ENCODE measurements around the gene LIG4.
"Not testable (repeated sequence)": the region's sequence is repeated elsewhere in the genome, so short reads cannot be mapped to it uniquely, and the experiment has no call there.

LIG4 gene

GRCh38 chr13:108215436-108215835 is at the start of gene LIG4:
LIG4 (minus strand) TSS chr13:108215536; CDS start chr13:108211268, 4,268 bp downstream.
- peak; percentile 91 for DNase-seq (ENCODE audit: low spot score)

DNA sequence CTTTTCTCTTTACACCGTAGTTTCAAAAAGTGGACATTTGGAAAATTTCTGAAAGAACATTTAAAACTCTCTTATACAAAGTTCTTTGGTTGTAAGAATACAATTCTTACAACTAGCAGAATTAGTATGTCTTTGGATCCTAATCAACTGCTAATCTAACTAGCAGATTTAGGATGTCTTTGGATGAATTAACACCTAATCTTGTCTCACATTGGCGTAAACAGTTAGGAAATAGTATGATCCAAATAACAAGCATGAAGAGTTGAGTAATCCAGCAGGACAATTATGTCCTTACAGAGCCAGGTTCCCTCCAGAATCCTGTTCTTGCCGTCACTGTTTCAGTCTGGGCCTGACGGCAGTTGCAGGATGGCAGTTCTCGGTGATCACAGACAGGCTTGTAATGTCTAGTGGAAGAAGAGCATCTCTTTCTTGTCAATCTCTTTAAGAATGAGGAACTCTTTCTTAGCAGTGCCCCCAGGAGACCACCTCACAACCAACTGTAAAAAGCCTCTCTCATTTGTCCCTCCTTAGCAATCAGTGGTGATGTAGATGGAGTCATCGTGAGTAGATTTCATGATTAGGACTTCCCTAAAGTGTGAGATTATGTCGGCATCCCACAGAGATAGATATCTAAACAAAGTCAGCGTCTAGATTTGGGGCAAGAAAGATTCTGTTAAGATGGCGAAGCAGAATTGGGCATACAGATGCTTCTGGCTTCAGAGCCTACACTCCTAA is 48.5 kb upstream of the LIG4 start:
- no peak for DNase-seq (ENCODE audit: low spot score)

- DNase-seq (ENCODE audit: low spot score) = no peak
These were observed 41.9 kb upstream of the LIG4 start for GRCh38 chr13:108257248-108257647.

DNA sequence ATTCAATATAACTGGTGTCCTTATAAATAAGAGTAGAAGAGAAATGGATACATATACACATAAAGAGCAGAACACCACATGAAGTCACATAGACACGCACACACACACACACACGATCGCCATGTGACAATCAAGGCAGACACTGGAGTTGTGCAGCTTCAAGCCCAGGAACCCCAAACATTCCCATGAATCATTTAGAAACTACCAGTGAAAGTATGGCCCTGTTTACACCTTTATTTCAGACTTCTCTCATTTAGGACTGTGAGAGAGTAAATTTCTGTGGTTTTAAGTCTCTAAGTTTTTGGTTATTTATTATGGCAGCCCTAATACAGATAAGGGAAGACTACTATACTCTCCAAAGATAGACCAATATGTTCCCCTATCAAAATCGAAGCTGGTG is 33.8 kb upstream of the LIG4 start:
- no peak for DNase-seq (ENCODE audit: low spot score)

DNA sequence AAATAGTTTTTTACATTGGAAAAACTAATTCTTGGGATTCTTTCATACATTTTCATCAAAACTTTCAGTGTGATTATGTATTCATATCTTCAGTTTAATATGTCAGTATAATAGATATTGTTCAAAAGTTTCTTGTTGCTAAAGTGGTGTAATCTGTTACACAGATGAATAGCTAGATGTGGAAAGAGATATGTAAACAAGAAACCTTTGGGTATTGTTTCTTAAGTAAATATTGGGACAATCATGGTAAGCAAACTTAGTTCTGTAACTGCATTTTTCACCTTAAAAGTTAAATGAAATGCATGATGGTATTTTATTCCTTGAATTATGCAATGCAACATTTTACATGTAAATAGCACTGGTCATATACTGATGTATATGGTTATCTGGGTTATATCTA is 15.0 kb upstream of the LIG4 start:
- DNase-seq (ENCODE audit: low spot score) = no peak

DNA sequence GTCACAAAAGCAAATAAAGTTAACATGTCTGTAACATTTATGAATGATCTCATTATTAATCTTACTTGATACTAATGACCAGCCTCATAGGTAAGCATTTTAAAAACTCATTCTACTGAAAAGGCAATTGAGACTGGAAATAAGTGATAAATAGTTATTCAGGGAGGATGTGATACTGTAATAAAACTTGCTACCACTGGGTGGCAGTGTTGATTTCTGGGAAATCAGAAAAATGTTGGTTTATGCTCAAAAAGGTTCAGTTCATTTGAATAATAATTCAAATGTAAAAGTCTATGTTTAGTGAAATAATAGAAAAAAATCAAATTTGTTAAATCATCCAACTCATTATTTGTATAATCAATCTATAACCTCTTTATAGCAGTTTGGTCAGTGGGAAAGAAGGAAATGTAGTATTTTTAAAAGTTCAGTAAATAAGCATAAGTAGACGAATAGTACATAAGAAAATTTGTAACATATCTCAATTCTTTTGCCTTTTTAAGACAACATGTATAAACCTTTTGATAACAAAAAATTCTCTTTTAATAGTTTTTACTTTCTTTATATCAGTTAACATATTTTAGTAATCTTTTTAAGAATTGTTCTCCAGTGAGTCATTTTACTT is 12.4 kb upstream of the LIG4 start:
- peak; percentile 52 for DNase-seq (ENCODE audit: low spot score)

DNA sequence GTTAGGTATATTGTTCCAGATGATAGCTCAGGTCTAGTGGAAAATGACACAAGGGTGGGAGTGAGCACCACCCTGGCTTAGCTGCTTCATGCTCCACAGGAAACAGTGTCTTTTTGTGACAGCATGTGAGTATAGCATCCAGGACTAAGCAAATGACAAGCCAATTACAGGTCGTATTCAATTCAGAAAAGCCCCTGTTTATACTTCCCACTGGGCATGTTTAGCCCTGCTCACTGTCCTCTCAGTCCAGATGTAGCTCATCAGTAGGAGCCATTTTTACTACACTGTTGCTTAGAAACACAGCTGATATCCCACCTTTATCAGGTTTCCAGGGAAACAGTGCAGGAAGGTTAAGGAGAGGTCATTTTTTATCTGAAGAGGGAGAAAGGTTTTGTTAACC is 10.8 kb upstream of the LIG4 start:
- no peak for DNase-seq (ENCODE audit: low spot score)

DNA sequence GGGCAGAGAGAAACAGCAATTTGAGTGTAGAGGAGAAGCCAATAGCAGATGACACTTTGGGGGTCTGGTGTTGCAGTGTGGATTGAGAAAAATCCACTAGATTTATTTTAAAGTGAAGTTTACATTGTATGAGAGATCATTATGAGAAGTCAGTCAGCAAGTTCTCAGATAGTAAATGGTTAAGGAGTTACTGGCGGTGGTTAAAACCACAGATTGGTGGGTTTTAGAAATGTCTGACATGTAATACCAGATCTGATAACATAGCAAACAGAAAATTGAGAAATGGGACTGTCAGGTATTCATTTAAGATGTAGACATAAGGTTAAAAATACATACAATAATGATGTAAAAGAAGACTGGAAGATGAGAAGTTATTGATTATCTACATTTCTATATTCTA is 10.1 kb upstream of the LIG4 start:
- DNase-seq (ENCODE audit: low spot score) = no peak

DNA sequence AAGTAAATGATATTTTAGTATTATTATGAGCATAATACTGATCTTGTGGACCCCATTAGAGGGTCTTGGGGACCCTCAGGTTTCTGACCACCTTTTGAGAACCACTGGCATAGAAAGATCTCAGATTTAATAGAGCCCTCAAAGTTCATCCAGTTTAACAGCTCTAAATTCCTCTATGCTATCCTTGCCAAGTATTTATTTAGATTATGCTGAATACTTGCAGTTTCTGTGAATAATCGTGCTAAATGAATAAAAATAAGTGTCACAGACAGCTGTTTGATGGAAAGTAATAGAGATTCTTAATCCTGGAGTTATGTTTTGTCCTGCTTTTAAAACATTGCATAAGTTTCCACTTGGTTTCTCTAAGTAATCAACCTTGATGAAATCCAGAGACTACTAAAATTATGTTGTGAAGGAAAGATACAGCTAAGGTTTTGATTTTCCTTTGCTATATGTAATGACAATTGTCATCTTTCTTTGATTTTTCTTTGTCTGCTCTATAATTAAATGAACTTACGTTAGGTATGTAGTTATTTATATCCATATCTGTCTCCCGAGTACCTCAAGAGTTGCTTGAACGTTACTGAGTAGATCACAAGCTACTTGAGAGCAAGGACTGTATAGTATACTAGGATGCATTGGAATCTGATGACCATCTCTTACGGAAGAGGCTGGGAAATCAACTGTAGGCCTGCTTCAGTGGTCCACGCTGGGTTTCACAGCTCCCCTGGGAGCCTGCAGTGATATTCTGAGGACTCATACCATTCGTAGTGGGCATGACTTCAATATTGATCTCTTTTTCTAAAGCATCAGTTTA is 8.6 kb upstream of the LIG4 start:
- no peak for DNase-seq (ENCODE audit: low spot score)

GRCh38 chr13:108220041-108220440 is 4.7 kb upstream of the LIG4 start:
- no peak for DNase-seq (ENCODE audit: low spot score)

DNA sequence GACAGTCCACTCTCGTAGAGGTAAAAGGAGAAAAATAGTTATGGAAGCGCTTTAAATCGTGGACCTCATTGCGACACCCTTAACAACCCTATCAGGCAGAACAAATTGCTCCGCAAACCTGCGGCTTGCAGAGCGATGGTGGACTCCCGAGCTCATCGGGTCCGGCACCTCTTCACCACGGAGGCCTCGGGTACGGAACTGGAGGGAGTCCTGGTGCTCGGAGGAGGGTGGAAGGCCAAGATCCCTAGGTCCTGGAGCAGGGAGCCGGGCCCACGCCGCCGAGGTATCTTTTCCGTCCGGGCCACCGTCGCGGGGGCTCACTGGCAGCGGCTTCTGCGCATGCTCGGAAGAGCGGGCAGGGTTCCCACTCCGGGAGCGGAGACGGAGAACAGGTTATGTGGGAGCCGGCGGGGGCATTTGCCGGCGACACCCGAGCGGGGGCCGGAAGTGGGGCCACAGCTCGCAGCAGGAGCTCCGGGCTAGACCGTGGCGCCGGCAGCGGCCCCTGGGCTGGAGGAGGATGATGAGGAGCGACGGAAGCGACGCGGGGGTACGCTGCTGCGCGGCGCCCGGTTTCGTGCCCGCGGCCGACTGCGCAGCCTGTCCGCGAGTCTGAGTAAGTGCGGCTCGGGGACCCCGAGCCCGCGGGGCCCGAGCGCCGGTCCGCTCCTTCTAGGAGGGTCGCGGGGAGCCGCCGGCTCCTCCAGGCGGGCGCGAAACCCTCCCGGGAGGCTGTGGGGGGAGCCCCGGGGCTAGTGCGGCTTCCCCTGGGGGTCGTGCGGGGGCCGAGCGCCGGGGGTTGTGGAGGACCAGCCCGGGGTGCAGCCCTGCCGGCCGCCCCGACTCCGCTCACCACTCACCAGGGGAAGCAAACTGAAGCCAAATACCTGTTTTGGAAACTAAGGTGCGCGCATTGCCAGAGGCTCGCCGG is 3.0 kb upstream of the LIG4 start, which contains the start of gene ABHD13:
ABHD13 (plus strand) TSS at position 349 of the 931 bp plus-strand sequence. CDS start 10,827 bp downstream, outside the sequence.
- peak; percentile 81 for DNase-seq (ENCODE audit: low spot score)

- not testable (repeated sequence) for DNase-seq (ENCODE audit: low spot score)
These were observed 2.1 kb upstream of the LIG4 start for GRCh38 chr13:108217307-108218043.

DNA sequence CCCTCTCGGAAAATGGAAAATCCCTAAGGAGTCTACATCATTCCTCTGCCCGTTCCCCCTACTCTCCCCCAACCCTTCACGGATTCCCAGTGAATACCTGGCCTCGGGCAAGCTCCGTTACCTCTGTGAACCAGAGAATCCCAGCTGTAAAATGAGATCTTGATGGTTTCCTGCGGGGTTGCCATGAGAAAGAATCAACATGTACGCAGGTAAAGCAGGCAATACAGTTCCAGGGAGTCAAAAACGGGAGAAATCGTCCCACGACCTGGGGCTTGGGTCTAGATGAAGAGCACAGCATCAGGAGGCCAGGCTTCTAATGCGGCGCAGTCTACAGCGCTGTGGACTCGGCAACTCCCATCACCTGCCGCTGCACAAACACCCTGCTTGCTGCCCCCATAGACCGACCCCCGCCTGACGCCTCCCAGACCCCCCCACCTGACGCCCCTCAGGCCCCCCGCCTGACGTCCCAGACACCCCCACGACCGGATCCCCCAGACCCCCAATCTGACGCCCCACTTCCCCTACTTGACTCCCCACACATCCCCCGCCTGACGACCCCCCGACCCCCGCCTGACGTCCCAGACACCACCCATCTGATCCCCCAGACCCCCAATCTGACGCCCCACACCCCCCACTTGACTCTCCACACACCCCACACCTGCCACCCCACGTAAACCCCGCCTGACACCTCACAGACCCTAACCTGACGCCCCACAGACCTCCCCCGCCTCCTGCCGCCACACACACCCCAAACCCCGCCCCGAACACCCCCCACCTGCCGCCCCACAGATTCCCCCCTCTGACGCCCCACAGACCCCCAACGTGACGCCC is 680 bp downstream of the LIG4 start:
- no peak for DNase-seq (ENCODE audit: low spot score)

- no peak for DNase-seq (ENCODE audit: low spot score)
These were observed 1.4 kb downstream of the LIG4 start for GRCh38 chr13:108213946-108214345.

GRCh38 chr13:108212886-108213285 is 2.5 kb downstream of the LIG4 start:
- no peak for DNase-seq (ENCODE audit: low spot score)

DNA sequence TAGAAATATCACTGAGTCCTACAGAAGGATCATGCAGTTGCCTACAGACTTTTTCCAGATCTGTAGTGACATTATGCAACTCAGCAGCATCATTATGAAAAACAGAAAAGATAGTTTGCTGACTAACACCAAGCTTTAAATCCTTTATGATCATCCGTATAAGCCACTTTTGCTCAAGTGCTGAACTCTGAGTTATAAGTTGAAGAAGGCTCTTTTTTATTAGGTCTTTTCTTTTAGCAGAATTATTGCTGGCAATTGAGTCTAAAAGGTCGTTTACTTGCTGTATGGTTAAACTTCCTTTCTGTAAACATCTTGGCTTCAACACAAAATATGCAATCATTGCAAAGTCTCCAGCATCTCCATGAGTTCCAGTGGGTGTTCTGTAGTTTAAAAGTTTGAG is 4.8 kb downstream of the LIG4 start:
- no peak for DNase-seq (ENCODE audit: low spot score)

GRCh38 chr13:108200781-108201398 is 14.4 kb downstream of the LIG4 start:
- DNase-seq (ENCODE audit: low spot score) = no peak

GRCh38 chr13:108195861-108196260 is 19.5 kb downstream of the LIG4 start:
- no peak for DNase-seq (ENCODE audit: low spot score)

DNA sequence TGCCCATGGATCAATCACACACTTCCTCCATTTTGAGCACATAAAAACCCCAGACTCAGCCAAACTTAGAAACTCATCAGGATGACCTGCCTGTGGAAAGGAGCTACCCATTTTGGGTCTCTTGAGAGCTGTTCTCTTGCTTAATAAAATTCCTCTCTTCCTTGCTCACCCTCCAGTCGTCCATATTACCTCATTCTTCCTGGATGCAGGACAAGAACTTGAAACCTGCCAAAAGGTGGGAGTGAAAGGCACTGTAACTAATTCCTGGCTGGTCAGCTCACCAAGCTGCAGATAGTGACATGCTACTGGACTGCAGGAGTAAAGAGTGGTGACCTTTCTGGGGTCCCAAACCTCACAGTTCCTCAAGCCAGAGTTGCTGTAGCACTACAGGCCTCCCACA is 20.2 kb downstream of the LIG4 start:
- DNase-seq (ENCODE audit: low spot score) = no peak
